NK-92 treated with Interleukin-12 subunit alpha and Interleukin-12 subunit beta, amount 100 ng/mL, for 24 hours (cell line): ENCODE data around the gene IQSEC1.
A peak's percentile ranks its signal among the peaks of the same experiment; 100 is the strongest.

Source experiments
- DNase-seq: peaks from one replicate; lab custom pipeline; 2025; lab: John Stamatoyannopoulos, UW

Gene IQSEC1

DNA sequence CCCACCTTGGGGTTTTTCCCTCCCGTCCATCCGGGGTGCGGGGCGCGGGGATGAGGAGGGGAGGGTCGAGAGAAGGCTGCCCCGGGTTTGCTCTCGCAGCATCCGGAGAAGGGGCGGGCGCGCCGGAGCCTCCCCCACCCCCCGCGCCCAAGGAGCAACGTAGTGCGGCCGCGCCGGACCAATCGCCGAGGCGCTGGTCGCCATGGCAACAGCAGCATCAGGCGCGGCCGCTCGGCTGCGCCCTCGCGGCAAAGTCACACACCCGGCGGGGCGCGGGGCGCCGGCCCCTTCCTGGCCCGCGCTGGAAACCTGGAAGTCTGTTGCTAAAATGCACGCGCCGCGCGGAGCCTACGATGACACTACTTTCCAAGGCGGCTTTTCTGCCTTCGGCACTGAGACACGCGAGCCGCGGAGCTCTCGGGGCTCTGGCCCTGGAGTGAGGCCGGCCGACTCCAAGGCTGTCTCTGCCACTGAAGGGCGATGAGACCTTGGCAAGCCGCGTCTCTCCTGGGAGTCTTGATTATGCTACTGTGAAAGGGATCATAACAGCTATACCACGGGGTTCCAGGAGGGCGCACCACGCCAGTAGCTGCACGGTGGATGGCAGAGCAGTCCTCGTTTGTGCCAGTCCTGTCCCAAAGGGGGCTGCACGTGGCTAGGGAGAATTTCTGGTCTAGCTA lies at the start of gene IQSEC1:
Gene IQSEC1, minus strand, starts transcription at position 104 of the 680 bp plus-strand sequence. CDS start 415 bp downstream, outside the sequence.
- DNase-seq = peak; percentile 70

DNA sequence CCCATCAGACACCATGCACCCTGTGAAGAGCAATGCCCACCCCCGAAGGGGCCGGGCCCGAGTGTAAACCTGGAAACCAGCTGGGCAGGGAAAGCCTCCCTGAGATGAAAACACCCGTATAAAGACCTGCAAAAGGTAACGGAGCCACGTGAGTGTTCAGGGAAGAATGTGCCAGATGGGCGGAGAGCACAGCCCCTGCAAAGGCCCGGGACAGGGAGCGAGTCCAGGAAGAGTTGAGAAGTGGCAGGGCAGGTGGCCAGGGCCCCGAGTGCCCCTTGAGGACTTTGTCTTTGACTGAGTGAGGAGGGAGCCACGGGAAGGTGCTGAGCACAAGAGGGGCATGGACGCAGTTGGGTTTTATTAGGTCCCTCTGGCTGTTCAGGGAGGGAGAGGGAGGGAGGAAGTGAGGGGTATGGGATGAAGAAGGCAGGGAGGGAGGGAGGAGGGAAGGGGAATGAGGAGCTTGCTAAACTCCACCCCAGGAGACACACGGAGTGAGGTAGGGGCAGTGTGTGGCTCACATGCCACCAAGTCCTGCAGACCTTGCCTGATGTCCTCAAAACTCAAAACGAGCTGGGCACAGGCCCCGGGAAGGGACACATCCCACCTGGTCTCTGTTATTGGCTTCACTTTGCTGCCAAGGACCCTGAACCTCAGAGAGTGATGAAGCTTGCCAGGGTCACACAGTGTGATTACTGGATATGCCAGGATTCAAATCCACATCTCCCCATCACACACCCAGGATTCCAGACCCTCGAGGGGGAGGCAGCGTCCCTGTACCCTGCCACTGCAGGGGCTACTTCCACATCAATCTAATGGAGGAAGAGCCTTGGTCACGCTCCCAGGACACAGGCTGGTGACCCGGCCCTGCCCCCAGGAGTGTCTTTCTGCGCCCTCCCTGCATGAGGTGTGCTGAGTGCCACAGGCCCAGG lies 49.1 kb upstream of the IQSEC1 start:
- DNase-seq = no peak

DNA sequence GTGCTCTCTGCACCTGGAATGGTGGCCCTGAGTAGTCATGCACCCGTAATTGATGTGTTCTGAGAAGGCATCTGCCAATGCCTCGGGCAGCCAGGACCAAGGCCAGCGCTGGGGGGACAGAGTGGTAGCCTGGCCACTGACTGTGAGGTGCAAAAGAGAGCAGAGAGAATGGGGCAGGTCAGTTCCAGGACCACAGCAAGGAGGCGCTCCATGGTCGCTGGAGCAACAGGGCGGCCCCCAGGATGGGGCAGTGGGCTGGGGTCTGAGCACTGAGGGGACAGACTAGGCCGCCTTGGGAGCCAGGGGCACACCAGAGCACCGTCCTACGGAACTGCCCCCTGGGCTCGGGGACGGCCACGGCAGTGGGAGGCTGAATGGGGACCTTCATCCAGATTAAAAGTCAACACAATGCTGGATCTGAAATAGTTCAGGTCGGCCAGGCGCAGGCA lies 48.3 kb upstream of the IQSEC1 start:
- DNase-seq = no peak

DNA sequence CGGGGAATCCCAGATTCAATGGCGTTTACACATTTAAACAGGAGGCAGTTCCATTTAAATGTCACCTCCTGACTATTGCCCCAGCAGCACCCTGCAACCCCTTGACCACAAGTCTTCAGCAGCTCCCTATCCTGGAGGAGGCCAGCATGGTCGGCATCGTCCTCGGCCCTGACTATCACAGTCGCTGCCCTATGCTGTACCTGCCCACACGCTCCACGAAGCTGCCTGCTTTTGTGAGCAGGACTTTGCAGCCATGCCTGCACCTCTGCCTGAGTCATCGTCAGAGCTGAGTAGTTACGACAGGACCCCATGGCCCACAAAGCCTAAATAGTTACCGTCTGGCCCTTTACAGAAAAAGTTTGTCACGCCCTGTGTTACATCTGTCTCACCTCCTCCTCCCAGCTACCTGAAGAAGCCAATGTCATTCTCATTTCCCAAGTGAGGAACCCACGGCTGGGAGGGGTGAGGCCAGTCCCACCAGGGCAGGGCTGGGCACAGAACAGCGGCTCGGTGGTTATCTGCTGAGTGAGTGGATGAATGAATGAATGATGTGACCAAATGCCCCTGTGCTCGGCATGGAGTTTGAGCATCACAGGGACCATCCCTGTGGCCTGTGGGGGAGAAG lies 47.8 kb upstream of the IQSEC1 start:
- DNase-seq = no peak

DNA sequence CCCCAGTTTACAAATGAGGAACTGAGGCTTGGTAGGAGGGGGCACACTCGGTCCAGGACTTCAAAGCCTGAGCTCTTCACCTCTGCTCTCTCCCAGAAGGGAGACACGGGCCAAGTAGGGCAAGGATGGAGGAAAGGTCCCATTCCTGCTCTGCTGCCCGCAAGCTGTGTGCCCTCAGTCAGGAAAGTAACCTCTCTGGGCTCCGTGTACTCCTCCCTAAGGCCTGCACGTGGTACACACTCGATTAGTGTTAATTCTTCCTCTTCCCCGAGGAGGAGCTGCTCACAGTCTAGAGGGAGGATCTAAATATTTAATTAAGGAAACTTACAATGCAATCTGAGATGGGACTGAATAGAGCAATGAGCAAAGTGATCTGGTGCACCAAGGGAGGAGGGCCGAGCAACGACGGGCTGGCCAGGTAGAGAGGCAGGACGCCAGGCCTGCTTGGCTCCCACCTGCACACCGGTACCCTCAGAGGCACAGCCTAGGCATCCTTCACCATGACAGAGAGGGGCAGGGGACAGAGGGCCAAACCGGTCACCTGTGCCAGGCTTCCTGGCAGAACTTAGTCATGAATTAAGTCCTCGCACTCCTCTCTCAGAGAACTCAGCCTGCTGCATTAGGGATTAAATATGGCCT lies 47.2 kb upstream of the IQSEC1 start:
- DNase-seq = no peak

DNA sequence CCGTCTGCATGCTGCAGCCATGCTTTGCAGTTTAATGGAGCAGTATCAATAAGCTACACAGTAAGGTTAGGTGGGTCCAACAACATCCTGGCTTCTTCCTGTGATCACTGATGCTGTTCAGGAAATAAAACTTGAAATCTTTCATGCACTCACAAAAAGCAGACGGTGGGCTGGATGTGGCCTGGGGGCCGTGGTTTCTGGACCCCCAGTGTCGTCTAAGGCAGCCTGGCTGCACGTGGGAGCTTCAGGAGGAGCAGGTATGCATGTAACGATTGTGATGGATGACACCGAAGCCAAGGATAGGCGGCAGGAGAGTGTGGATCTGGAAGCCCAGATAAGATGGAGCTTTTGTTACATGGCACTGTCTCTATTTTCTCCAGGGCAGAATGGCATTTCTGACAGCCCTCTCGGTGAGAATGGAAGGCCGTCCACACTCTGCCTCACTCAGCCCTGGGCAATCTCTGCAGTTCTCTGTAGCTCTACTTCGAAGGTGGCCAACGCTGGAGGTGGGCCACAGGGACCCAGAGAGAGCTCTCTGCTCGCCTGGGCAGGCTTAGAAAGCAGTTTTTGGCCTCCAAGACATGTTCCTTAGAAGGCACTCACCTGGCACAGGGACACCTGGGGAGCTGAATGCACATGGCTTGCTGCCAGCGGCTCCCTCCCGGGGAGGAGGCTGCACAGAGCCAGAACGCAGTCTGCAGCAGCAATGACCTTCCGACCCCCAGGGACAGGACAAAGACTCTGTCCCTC lies 46.4 kb upstream of the IQSEC1 start:
- no peak for DNase-seq

DNA sequence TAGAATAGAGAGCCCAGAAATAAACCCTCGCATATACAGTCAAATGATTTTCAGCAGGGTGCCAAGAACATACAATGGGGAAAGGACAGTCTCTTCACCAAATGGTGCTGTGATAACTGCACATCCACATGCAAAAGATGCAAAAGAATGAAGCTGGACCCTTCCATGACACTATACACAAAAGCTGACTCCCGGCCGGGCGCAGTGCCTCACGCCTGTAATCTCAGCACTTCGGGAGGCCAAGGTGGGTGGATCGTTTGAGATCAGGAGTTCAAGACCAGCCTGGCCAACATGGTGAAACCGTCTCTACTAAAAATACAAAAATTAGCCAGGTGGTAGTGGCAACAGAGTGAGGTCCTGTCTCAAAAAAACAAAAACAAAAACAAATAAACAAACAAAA lies 43.2 kb upstream of the IQSEC1 start:
- DNase-seq = no peak

DNA sequence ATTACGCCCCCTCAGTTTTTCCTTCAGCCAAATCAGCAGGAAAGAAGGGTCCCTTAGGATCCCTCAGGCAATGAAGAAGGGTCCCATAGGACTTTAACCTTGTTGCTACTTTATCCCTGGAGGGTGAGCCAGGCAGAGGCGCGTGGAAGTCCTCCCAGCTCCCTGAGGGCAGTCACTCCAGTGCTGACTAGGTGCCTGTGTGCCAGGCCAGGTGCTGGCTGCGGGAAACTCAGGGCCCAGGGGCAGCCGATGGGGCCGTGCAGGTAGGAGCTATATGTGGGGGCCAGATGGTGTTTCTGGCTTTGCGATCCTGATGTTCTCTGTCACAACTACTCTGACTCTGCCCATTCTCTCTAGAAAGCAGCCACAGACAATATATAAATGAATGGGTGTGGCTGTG lies 42.8 kb upstream of the IQSEC1 start:
- DNase-seq = no peak

DNA sequence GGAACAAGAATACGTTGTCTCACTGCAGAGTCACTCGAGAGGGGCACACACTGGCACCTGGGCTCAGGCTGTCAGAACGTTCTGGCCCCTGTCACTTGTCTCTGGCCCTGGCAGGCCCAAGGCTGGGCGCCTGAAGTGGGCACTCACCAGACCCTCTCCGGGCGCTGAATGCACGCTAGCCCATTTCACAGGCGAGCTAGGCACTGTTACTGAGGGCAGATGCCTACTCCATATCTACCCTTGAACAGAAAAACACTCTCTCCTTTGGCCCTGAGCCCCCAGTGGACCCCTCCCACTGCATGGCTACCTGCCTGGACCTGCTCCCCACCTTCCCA lies 42.3 kb upstream of the IQSEC1 start:
- DNase-seq = no peak

DNA sequence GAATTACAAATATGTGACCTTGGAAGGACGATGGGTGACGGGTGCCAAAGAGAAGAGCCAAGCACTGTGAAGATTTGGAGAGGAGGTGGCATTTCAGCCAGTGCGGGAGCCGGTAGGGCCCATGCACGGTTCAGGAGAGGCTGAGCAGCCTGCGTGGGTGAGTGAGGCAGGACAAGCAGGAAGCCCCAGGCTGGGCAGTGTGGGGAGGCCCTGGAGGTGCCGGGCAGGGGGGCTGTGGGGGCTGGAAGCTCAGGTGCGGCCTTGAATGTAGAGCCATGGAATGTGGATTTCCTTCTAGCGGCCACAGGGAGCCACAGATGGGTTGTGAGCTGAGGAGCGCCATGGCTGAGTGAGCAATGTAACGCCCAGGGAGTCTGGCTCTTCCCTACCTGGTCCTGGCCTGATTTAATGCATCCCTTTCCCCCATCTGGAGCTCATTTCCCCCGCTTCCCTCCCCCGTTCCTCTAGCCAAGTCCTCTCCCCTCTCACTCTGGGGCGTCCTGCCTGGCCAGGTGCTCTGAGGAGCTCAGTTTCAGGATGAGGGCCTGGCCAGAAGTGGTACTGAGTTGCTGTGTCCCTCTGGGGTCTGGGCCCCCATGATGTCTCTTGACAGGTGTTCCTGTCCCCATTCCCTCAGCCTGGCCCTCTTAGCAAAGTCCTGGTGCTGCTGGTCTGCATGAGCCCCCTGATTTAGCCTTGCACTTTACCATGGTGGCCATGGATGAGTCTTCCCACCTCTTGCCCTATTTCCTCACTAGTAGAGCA lies 41.8 kb upstream of the IQSEC1 start:
- no peak for DNase-seq

DNA sequence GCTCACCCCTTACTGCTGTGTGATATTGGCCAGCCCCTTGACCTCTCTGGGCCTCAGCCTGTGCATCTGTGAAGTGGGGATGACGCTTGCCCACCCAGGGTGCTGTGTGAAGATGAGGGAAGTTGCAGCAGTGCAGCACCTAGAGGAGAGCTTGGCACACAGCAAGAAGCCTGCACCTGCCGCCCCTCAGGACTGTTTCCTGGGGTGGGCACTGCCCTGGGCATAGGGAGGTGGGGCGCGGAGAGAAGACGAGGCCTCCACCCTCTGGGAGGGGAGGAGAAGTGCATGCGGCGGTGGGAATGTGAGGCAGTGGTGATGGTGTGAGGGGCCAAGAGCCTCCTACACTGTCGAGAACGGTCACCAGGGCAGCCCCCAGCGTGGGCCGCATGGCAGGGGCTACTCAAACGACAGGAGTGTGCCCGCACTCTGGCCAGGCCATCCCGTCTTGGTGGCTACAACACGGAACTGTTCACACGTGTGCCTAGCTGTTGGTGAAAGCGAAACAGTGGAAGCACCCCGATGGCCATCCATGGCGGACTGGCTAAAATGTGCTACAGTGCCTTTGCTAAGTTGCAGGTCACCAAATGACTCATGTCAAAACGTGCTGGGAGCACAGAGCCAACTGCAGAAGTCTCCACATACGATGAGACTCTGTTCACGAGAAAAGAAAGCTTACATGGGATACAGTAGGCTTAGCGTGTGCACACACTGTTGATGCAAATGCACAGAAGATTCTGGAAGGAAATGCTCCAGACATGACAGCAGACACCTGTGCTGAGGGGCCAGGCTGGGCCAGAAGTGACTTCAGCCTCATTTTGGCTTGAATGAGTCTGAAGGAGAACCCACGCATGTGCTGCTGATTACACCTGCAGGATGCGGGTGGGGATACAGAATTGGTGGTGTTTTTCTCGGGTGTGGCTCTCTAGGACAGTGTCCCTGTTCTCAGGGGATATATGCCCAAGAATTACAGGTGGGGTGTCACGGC lies 40.4 kb upstream of the IQSEC1 start:
- DNase-seq = no peak

DNA sequence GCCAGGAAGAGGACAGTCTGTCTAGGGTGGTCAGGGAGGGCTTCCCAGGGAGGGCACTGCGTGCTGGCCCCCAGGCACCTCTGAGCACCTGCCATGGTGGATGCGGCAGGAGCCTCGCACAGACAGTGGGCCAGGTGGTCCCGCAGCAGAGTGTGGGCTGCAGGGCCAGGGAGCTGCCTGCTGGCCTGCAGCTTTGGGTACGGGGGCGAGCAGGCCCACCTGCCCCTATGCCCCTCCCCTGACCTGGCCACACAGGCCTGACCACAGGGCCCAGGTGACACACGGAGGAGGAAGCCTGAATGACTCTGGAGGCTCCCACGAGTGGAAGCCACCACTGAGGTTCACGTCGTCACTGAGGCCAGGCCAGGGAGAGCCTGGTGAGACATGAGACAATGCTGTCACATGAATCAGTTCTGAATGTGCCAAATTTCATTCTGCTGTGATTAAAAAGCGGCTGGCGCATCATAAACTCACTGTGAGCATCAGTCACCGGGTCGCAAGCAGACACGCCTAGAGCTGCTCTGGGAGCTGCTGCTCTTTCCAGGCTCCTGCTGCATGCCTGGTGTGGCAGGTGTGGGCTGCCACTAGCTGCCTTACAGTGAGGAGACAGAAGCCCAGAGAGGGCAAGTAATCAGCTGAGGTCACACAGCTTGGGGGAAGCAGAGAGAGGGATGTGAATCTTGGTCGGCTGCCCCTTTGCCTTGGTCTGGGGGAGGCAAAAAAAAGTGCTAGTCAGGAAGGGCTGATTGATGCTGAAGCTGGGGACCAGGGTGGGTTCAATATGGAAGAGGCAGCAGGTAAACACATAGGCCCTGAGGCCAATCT lies 39.5 kb upstream of the IQSEC1 start:
- DNase-seq = no peak

DNA sequence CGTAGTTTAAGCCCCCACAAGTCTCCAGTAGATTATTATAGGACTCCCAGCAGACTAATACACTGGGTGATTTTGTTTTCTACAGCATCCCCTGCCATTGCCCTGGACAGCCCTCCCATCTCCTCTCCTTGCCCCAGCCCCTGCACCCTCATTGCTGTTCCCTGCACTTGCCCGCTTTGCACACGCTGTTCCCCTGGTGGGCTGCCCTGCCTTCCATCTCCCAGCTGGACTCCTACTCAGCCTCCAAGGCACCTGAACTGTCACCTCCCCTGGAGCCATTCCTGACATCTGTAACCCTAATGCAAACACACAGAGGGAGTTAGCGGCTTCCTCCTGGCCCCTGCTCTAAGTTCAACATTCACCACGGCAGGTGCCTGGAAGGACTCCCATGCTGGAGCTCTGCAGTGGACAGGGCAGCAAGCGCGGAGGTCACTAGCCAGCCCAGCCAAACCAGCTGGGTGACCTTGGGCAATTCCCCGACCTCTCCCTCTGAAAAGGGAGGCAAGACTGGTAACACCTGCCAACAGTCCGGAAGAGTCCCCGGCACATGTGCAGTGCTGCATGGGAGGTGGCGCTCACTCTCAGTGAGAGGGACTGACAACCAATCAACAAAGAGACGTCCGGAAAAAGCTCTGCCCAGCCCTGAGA lies 38.8 kb upstream of the IQSEC1 start:
- no peak for DNase-seq

DNA sequence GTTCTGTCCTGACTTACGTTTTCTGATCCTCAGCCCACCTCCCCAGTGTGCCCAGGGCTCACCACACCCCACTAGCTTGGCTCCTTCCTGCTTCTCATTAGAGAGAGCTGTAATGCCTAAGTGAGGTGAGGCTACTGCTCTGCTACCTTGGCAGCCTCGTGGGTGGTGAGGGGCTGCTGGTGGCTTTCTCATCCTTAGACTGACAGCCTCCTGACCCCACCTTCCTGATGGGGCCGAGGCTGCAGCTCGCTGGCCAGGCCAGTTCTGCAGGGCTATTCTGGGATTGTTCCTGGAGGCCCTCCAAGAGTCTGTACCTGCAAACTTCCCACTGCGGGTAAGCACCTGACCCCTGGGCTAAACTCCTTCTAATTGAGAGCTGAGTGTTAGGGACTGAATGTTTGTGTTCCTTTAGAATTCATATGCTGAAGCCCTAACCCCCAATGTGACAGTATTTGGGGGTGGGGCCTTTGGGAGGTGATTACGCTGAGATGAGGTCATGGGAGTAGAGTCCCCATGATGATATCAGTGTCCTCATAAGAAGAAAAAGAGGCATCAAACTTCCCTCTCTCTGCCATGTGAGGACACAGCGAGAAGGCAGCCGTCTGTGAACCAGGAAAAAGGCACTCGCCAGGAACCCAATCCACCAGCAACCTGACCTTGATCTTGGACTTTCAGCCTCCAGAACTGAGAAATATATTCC lies 38.1 kb upstream of the IQSEC1 start:
- no peak for DNase-seq

DNA sequence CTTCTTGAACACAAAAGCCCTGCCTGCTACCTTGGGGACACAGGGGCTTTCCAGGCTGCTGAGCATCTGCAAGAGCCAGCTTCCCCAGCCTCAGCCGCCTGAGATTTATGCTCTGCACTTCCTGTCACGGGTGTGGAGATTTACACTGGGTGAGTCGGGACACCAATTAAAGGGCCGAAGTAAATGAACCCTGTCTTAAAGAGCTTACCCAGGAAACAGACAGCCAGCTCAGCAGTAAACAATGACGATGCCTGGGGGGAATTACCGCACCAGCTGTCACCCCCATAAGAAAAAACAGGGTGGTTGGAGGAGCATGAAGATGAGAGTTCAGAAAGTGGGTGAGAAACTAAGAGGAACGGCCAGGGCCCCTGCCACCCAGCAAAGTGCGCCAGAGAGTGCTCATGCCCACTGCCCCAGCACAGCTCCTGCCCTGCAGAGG lies 37.5 kb upstream of the IQSEC1 start:
- DNase-seq = no peak

DNA sequence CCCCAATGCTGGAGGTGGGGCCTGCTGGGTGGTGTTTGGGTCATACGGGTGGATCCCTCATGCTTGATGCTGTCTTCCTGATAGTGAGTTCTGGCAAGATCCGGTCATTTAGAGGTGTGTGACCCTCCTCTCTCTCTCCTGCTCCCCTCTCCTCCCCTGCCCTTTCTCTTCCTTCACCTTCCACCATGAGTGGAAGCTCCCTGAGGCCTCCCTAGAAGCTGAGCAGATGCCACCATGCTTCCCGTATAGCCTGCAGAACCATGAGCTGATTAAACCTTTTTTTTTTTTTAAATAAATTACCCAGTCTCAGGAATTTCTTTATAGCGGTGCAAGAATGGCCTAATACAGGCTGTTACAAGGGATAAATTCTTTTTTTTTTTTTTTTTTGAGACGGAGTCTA lies 36.3 kb upstream of the IQSEC1 start:
- no peak for DNase-seq

DNA sequence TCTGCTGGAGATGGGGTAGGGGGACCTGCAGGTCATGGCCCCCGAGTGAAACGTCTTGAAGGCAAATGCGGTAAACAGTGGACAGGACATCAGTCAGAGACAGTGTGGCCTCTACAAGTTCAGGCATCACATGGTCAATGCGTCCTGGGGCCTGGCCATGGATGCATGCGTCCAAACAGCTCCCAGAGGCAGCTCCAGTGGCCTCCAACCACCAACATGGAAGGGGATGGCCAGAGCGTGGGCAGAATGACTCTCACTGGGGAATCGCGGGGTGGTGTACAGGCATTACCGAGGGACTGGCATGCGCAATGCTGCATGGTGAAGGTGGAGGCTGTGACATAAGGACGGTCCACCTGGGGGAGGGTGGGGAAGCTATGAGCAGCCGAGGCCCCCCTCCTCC lies 35.6 kb upstream of the IQSEC1 start:
- no peak for DNase-seq

DNA sequence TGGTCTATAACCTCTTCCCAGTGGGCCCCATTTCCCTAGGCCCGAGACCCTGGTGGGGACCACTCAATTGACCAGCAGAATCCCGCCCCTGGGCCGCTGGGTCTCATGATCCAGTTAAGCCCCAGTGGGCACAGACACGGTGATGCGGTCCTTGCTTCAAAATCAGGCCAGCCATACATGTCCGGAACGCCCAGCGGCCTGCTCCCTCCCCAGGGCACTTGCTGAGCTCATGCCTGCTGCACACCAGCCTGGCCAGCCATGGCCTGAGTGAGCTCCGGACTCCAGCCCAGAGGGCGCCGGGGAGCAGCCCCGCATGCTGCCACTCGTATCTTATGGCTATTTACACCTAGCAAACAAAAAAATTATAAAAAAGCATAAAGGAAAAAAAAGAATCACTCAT lies 34.4 kb upstream of the IQSEC1 start:
- no peak for DNase-seq
